ENCODE measurements around the gene PAPPA. TPM values are rescaled to one million over a fixed set of nuclear protein-coding genes. Genes with fewer than 3 reads are reported as not detected.

PAPPA gene
- total RNA-seq, 2 experiments from 2014 or later, result not detected

GRCh38 chr9:116362493-116362892 is 208.9 kb downstream of the PAPPA start:
- DNase-seq (ENCODE audit: low spot score), result no peak
- intact Hi-C loops (cut with micrococcal nuclease; ENCODE audit: unreplicated experiment), result no loop called here
- no peak overlapping the region for H3K27ac ChIP-seq (ENCODE audit: low read depth, low read length, poor library complexity, severe bottlenecking)
- CTCF ChIA-PET (ENCODE audit: unreplicated experiment), result interaction anchor here (0.5 kb wide), 1 partner anchor 1298 kb away, joined by 3 read pairs; no protein-coding TSS in a partner anchor
- POLR2A ChIA-PET, result no interaction called here
- no peaks in the 10 kb centered on the region for H3K36me3 ChIP-seq (ENCODE audit: insufficient read depth, low read length)
- no peak overlapping the region for H2AFZ ChIP-seq (ENCODE audit: low read length)
- H3K9me3 ChIP-seq (ENCODE audit: low read length), result no peaks in the 10 kb centered on the region
- H3K4me1 ChIP-seq (ENCODE audit: insufficient read depth, low read length, poor library complexity, severe bottlenecking), result no peaks in the 10 kb centered on the region
- no peak overlapping the region for H3K4me3 ChIP-seq (ENCODE audit: low read depth, low read length, poor library complexity, severe bottlenecking)
- H3K9me2 ChIP-seq (ENCODE audit: insufficient read depth, low read length), result no peaks in the 10 kb centered on the region
- TF ChIP-seq CTCF (conservative IDR thresholded peaks at IDR 0.05; ENCODE audit: low read length), result no peak
- H3K79me2 ChIP-seq (ENCODE audit: insufficient read depth, low read depth, low read length), result no peaks in the 10 kb centered on the region
- H3K4me2 ChIP-seq (ENCODE audit: low read length), result no peak overlapping the region
- no TSS peak for BruUV-seq (replicated peaks)
- no peaks in the 10 kb centered on the region for H4K20me1 ChIP-seq (ENCODE audit: insufficient read depth, low read length)

GRCh38 chr9:116365056-116365471 is 211.5 kb downstream of the PAPPA start:
- H3K9me2 ChIP-seq (ENCODE audit: insufficient read depth, low read length), result no peaks in the 10 kb centered on the region
- no peak for DNase-seq (ENCODE audit: low spot score)
- no peak overlapping the region for H3K4me3 ChIP-seq (ENCODE audit: low read depth, low read length, poor library complexity, severe bottlenecking)
- BruUV-seq (replicated peaks), result no TSS peak
- intact Hi-C loops (cut with micrococcal nuclease; ENCODE audit: unreplicated experiment), result no loop called here
- H3K4me1 ChIP-seq (ENCODE audit: insufficient read depth, low read length, poor library complexity, severe bottlenecking), result no peaks in the 10 kb centered on the region
- CTCF ChIA-PET (ENCODE audit: unreplicated experiment), result no interaction called here
- no peaks in the 10 kb centered on the region for H4K20me1 ChIP-seq (ENCODE audit: insufficient read depth, low read length)
- H3K27ac ChIP-seq (ENCODE audit: low read depth, low read length, poor library complexity, severe bottlenecking), result no peak overlapping the region
- POLR2A ChIA-PET, result no interaction called here
- H2AFZ ChIP-seq (ENCODE audit: low read length), result no peak overlapping the region
- H3K9me3 ChIP-seq (ENCODE audit: low read length), result no peaks in the 10 kb centered on the region
- no peak for TF ChIP-seq EZH2phosphoT487 (IDR thresholded peaks at IDR 0.05; ENCODE audit: borderline replicate concordance, low read depth, low read length)
- no peak for TF ChIP-seq CTCF (conservative IDR thresholded peaks at IDR 0.05; ENCODE audit: low read length)
- H3K79me2 ChIP-seq (ENCODE audit: insufficient read depth, low read depth, low read length), result no peaks in the 10 kb centered on the region
- no peak overlapping the region for H3K4me2 ChIP-seq (ENCODE audit: low read length)
- H3K36me3 ChIP-seq (ENCODE audit: insufficient read depth, low read length), result no peaks in the 10 kb centered on the region

GRCh38 chr9:116366241-116366640 is 212.7 kb downstream of the PAPPA start:
- no TSS peak for BruUV-seq (replicated peaks)
- intact Hi-C loops (cut with micrococcal nuclease; ENCODE audit: unreplicated experiment), result no loop called here
- no peak overlapping the region for H3K4me3 ChIP-seq (ENCODE audit: low read depth, low read length, poor library complexity, severe bottlenecking)

More at GRCh38 chr9:116366241-116366640, 212.7 kb downstream of the PAPPA start:
- Histone ChIP-seq H4K20me1 (ENCODE audit: insufficient read depth, low read length) (no peaks in the 10 kb centered on the region), H3K36me3 (ENCODE audit: insufficient read depth, low read length) (no peaks in the 10 kb centered on the region), H3K4me1 (ENCODE audit: insufficient read depth, low read length, poor library complexity, severe bottlenecking) (no peaks in the 10 kb centered on the region), H3K4me2 (ENCODE audit: low read length) (no peak overlapping the region), H3K79me2 (ENCODE audit: insufficient read depth, low read depth, low read length) (no peaks in the 10 kb centered on the region), H3K9me2 (ENCODE audit: insufficient read depth, low read length) (no peaks in the 10 kb centered on the region), H2AFZ (ENCODE audit: low read length) (no peak overlapping the region), H3K27ac (ENCODE audit: low read depth, low read length, poor library complexity, severe bottlenecking) (no peak overlapping the region), H3K9me3 (ENCODE audit: low read length) (no peaks in the 10 kb centered on the region)
- TF ChIP-seq CTCF (conservative IDR thresholded peaks at IDR 0.05; ENCODE audit: low read length), result no peak
- no peak for TF ChIP-seq EZH2phosphoT487 (IDR thresholded peaks at IDR 0.05; ENCODE audit: borderline replicate concordance, low read depth, low read length)
- ChIA-PET CTCF (ENCODE audit: unreplicated experiment) (no interaction called here), POLR2A (interaction anchor here (0.7 kb wide), 1 partner anchor 1966 kb away, joined by 3 read pairs; no protein-coding TSS in a partner anchor)
- DNase-seq (ENCODE audit: low spot score), result no peak
